ENCODE results near the gene HCRTR1. TPM values are rescaled to one million over a fixed set of nuclear protein-coding genes. Genes with fewer than 3 reads are reported as not detected.

The HCRTR1 gene
- total and polyA plus RNA-seq, 3 donors from 2014 or later: 0.19 to 0.31 TPM; not detected in 1

GRCh38 chr1:31621847-31622730 is 4.6 kb downstream of the HCRTR1 start:
- WGBS, 2 donors: 82 to 86% methylated on average over 13 to 15 of the region's 15 CpGs
- Histone ChIP-seq H3K27me3 (no peaks in the 10 kb centered on the region), H3K36me3 (ENCODE audit: low read depth, missing control alignments) (no peaks in the 10 kb centered on the region), H3K4me3 (no peak overlapping the region), H3K9me3 (no peaks in the 10 kb centered on the region), H3K27ac (no peak overlapping the region), H3K4me1 (peaks cover 22% of the 10 kb centered on the region)
- no peak for DNase-seq
- intact Hi-C loops (cut with DNase I; ENCODE audit: low total_unique reads): no loop called here
- TF ChIP-seq CTCF (IDR thresholded peaks at IDR 0.05) (no peak), POLR2A (IDR thresholded peaks at IDR 0.05) (no peak)

GRCh38 chr1:31623365-31623764 is 5.9 kb downstream of the HCRTR1 start:
- intact Hi-C loops (cut with DNase I; ENCODE audit: low total_unique reads): no loop called here
- WGBS, 2 donors: 96% methylated on average over 12 of the region's 12 CpGs
- DNase-seq: no peak

GRCh38 chr1:31624309-31624708 is 6.8 kb downstream of the HCRTR1 start:
- intact Hi-C loops (cut with DNase I; ENCODE audit: low total_unique reads): no loop called here
- H3K27me3 ChIP-seq: no peaks in the 10 kb centered on the region
- H3K9me3 ChIP-seq: no peaks in the 10 kb centered on the region
- H3K4me1 ChIP-seq: peaks cover 27% of the 10 kb centered on the region
- no peaks in the 10 kb centered on the region for H3K36me3 ChIP-seq (ENCODE audit: low read depth, missing control alignments)
- no peak for DNase-seq
- TF ChIP-seq POLR2A (IDR thresholded peaks at IDR 0.05): no peak
- TF ChIP-seq CTCF (IDR thresholded peaks at IDR 0.05): no peak
- H3K4me3 ChIP-seq: no peak overlapping the region
- no peak overlapping the region for H3K27ac ChIP-seq
- WGBS, 2 donors: 71 to 82% methylated on average over 5 of the region's 5 CpGs

More at GRCh38 chr1:31623365-31623764, 5.9 kb downstream of the HCRTR1 start:
- no peak for TF ChIP-seq POLR2A (IDR thresholded peaks at IDR 0.05)
- TF ChIP-seq CTCF (IDR thresholded peaks at IDR 0.05): no peak
- Histone ChIP-seq H3K4me1 (peaks cover 26% of the 10 kb centered on the region), H3K27ac (no peak overlapping the region), H3K27me3 (no peaks in the 10 kb centered on the region), H3K36me3 (ENCODE audit: low read depth, missing control alignments) (no peaks in the 10 kb centered on the region), H3K9me3 (no peaks in the 10 kb centered on the region), H3K4me3 (no peak overlapping the region)

GRCh38 chr1:31624731-31625514 is 7.4 kb downstream of the HCRTR1 start:
- Histone ChIP-seq H3K36me3 (ENCODE audit: low read depth, missing control alignments) (no peaks in the 10 kb centered on the region), H3K4me1 (peaks cover 27% of the 10 kb centered on the region), H3K27ac (peak overlapping the region in 1 of 2 donors; percentile 28), H3K27me3 (no peaks in the 10 kb centered on the region), H3K9me3 (no peaks in the 10 kb centered on the region), H3K4me3 (no peak overlapping the region)
- TF ChIP-seq CTCF (IDR thresholded peaks at IDR 0.05) (no peak), POLR2A (IDR thresholded peaks at IDR 0.05) (no peak)
- DNase-seq: no peak
- 91 to 98% methylated on average over 11 to 16 of the region's 16 CpGs for WGBS, 2 donors
- intact Hi-C loops (cut with DNase I; ENCODE audit: low total_unique reads): no loop called here
